Activated CD4-positive, alpha-beta T cell treated with anti-CD3 and anti-CD28 coated beads, Interleukin-2, amount 10 ng/mL, durations not matched to agents 7 days and 5 days (primary cell): ENCODE results near the gene ALKBH1. TPM values are rescaled to one million over a fixed set of nuclear protein-coding genes. Genes with fewer than 3 reads are reported as not detected.
A peak's percentile ranks its signal among the peaks of the same experiment; 100 is the strongest.

Experiments
- CTCF ChIA-PET: fragments of 350-600 bp; sonication (Branson Sonifier 250); formaldehyde crosslinking; loops from one replicate; lab custom pipeline; 2021; ENCODE audit warnings: antibody characterized with exemption; lab: Charles Lee
- POLR2A ChIA-PET: fragments of 350-600 bp; sonication (Branson Sonifier 250); formaldehyde crosslinking; loops from one replicate; lab custom pipeline; 2021; ENCODE audit warnings: antibody characterized with exemption; lab: Charles Lee
- DNase-seq: peaks from one replicate; pipeline ENCODE4 v3.0.0-alpha.2; 2020
- H3K27ac Mint-ChIP-seq: one replicate; pipeline ENCODE4 v1.8.0; 2021; ENCODE audit warnings: mild to moderate bottlenecking, moderate library complexity, mixed read lengths
- H3K27me3 Mint-ChIP-seq: one replicate; pipeline ENCODE4 v1.8.0; 2021; ENCODE audit warnings: mixed read lengths
- H3K36me3 Mint-ChIP-seq: one replicate; pipeline ENCODE4 v1.8.0; 2021; ENCODE audit warnings: low read depth, mixed read lengths
- H3K4me1 Mint-ChIP-seq: one replicate; pipeline ENCODE4 v1.8.0; 2021; ENCODE audit warnings: mixed read lengths
- H3K4me3 Mint-ChIP-seq: one replicate; pipeline ENCODE4 v1.8.0; 2021; ENCODE audit warnings: mild to moderate bottlenecking, moderate library complexity, mixed read lengths
- H3K9me3 Mint-ChIP-seq: one replicate; pipeline ENCODE4 v1.8.0; 2021; ENCODE audit warnings: mixed read lengths
- total RNA-seq, 2 experiments: library from RNA; stranded (reverse); gene quantifications; one replicate each; pipeline ENCODE4 v1.2.3, GENCODE V29; 2021

Gene ALKBH1
- total RNA-seq, 2 experiments from 2014 or later: 12.5 to 13.3 TPM

GRCh38 chr14:77660754-77661153, 47.1 kb downstream of the ALKBH1 start:
- H3K9me3 Mint-ChIP-seq: no peaks in the 10 kb centered on the region
- no peaks in the 10 kb centered on the region for H3K36me3 Mint-ChIP-seq
- H3K27ac Mint-ChIP-seq: no peak overlapping the region
- H3K4me1 Mint-ChIP-seq: peaks cover 3% of the 10 kb centered on the region
- ChIA-PET CTCF (interaction anchor here (0.7 kb wide), 1 partner anchor 29 kb away, joined by 3 read pairs; no protein-coding TSS in a partner anchor), POLR2A (no interaction called here)
- H3K27me3 Mint-ChIP-seq: no peaks in the 10 kb centered on the region
- no peak overlapping the region for H3K4me3 Mint-ChIP-seq
- no peak for DNase-seq

DNA sequence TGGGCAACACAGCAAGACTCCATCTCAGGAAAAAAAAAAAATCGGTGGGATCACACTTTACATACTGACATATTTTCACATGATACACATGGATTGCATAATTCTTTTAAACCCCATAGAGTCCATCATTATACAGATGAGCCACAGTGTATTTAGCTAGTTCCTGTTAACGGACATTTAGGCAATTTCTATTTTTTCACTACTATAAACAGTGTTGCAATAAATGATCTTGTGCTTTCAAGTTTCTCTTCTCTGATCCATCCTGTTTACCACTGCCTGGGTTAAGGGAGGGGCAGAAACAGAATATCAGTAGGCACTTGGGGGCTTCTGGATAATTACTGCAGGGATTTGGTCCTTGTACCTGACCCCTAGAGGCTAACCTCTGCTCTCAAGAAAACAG, 48.0 kb downstream of the ALKBH1 start:
- ChIA-PET CTCF (interaction anchor here (0.9 kb wide), 1 partner anchor 53 kb away, joined by 3 read pairs; no protein-coding TSS in a partner anchor), POLR2A (no interaction called here)
- Mint-ChIP-seq H3K27me3 (no peaks in the 10 kb centered on the region), H3K4me1 (peaks cover 3% of the 10 kb centered on the region), H3K4me3 (no peak overlapping the region), H3K9me3 (no peaks in the 10 kb centered on the region), H3K36me3 (no peaks in the 10 kb centered on the region), H3K27ac (no peak overlapping the region)
- DNase-seq: no peak

- ChIA-PET POLR2A (no interaction called here), CTCF (interaction anchor here (0.7 kb wide), 1 partner anchor 33 kb away, joined by 3 read pairs; no protein-coding TSS in a partner anchor)
- no peak overlapping the region for H3K4me3 Mint-ChIP-seq
- H3K27ac Mint-ChIP-seq: no peak overlapping the region
- peaks cover 18% of the 10 kb centered on the region for H3K4me1 Mint-ChIP-seq
- H3K27me3 Mint-ChIP-seq: no peaks in the 10 kb centered on the region
- no peaks in the 10 kb centered on the region for H3K36me3 Mint-ChIP-seq
- H3K9me3 Mint-ChIP-seq: no peaks in the 10 kb centered on the region
- no peak for DNase-seq
These were observed 50.5 kb downstream of the ALKBH1 start for GRCh38 chr14:77657280-77657679.

- DNase-seq: no peak
- H3K36me3 Mint-ChIP-seq: no peaks in the 10 kb centered on the region
- CTCF ChIA-PET: interaction anchor here (0.7 kb wide), 1 partner anchor 52 kb away, joined by 3 read pairs; no protein-coding TSS in a partner anchor
- POLR2A ChIA-PET: no interaction called here
- H3K4me3 Mint-ChIP-seq: no peak overlapping the region
- no peaks in the 10 kb centered on the region for H3K27me3 Mint-ChIP-seq
- H3K4me1 Mint-ChIP-seq: peaks cover 25% of the 10 kb centered on the region
- H3K27ac Mint-ChIP-seq: no peak overlapping the region
- H3K9me3 Mint-ChIP-seq: no peaks in the 10 kb centered on the region
These were observed 53.8 kb downstream of the ALKBH1 start for GRCh38 chr14:77654001-77654441.

DNA sequence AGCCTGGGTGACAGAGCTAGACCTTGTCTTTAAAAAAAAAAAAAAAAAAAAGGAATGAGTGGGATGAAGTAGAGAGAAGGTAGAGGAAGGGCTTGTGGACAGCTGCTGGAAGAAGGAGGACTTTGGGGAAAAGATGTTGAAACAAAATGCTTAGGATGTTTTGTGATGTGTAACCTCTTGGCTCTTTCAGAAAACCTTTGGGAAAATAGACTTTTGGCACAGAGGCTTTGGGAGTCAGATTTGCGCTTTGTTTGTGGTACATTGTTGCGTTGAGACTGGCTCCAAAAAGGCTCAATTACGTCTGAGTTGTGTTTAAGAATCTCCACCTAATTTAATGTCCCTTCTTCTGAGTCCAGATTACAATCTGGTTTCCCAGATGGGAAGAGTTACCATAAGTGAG, 58.5 kb downstream of the ALKBH1 start:
- H3K36me3 Mint-ChIP-seq: no peaks in the 10 kb centered on the region
- CTCF ChIA-PET: interaction anchor here (0.6 kb wide), 1 partner anchor 508 kb away, joined by 4 read pairs; no protein-coding TSS in a partner anchor
- no peak overlapping the region for H3K4me3 Mint-ChIP-seq
- no peak for DNase-seq
- POLR2A ChIA-PET: no interaction called here
- H3K4me1 Mint-ChIP-seq: peaks cover 20% of the 10 kb centered on the region
- H3K27me3 Mint-ChIP-seq: no peaks in the 10 kb centered on the region
- peaks cover under 1% of the 10 kb centered on the region for H3K9me3 Mint-ChIP-seq
- no peak overlapping the region for H3K27ac Mint-ChIP-seq

GRCh38 chr14:77648520-77649200, 59.2 kb downstream of the ALKBH1 start:
- no peaks in the 10 kb centered on the region for H3K36me3 Mint-ChIP-seq
- ChIA-PET POLR2A (no interaction called here), CTCF (interaction anchor here (0.6 kb wide), 1 partner anchor 509 kb away, joined by 4 read pairs; no protein-coding TSS in a partner anchor)
- H3K4me3 Mint-ChIP-seq: no peak overlapping the region
- DNase-seq: no peak
- peaks cover 17% of the 10 kb centered on the region for H3K4me1 Mint-ChIP-seq
- H3K9me3 Mint-ChIP-seq: peaks cover 3% of the 10 kb centered on the region
- H3K27me3 Mint-ChIP-seq: no peaks in the 10 kb centered on the region
- no peak overlapping the region for H3K27ac Mint-ChIP-seq

DNA sequence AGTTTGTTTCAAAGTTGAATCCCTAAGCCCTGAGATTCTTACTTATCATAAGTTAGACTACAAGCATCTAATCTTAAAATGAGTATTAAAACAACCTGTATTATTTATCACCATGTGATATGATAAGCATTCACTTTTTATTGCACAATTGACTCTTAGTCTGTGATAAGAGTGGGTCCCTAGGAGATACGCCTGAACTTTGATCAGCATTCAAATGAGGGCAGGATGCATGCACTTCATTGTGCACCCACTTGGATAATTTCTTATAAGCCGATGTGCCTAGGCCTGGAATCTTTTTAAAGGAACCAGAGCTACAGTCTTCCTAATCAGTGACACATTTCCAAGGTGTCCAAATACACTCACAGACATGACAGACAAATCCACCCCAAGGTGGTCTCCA, 60.0 kb downstream of the ALKBH1 start:
- CTCF ChIA-PET: interaction anchor here (0.8 kb wide), 1 partner anchor 84 kb away, joined by 3 read pairs; no protein-coding TSS in a partner anchor
- H3K9me3 Mint-ChIP-seq: peaks cover 3% of the 10 kb centered on the region

DNA sequence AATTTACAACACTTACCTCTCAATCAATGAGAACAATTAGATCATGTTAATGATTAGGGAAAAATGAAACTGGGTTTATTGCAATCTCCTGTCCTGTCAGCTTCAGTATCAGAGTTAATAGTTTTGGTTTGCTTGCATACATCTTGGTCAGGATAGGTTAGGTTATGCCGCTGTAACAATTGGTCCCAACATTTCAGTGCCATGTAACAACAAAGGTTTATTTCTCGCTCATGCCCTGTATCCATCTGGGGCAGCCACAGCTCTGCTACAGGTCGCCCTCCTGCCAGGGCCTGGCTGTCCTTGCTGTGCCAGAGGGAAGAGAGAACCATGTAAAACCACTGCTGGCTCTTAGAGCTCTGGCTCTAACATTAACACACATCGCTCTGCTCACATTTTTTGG, 60.9 kb downstream of the ALKBH1 start:
- peaks cover 12% of the 10 kb centered on the region for H3K4me1 Mint-ChIP-seq
- ChIA-PET CTCF (no interaction called here), POLR2A (no interaction called here)
- H3K27ac Mint-ChIP-seq: no peak overlapping the region
- no peak for DNase-seq
- no peaks in the 10 kb centered on the region for H3K27me3 Mint-ChIP-seq
- no peaks in the 10 kb centered on the region for H3K36me3 Mint-ChIP-seq
- no peak overlapping the region for H3K4me3 Mint-ChIP-seq
- peaks cover 3% of the 10 kb centered on the region for H3K9me3 Mint-ChIP-seq

More for the DNA sequence above, 60.0 kb downstream of the ALKBH1 start:
- no peaks in the 10 kb centered on the region for H3K27me3 Mint-ChIP-seq
- H3K4me1 Mint-ChIP-seq: peaks cover 12% of the 10 kb centered on the region
- POLR2A ChIA-PET: interaction anchor here (0.6 kb wide), 1 partner anchor 326 kb away, joined by 3 read pairs; no protein-coding TSS in a partner anchor
- H3K4me3 Mint-ChIP-seq: no peak overlapping the region
- no peak for DNase-seq
- no peaks in the 10 kb centered on the region for H3K36me3 Mint-ChIP-seq
- no peak overlapping the region for H3K27ac Mint-ChIP-seq

- no peak overlapping the region for H3K4me3 Mint-ChIP-seq
- H3K4me1 Mint-ChIP-seq: peaks cover 20% of the 10 kb centered on the region
- ChIA-PET CTCF (interaction anchor here (2.0 kb wide), 1 partner anchor 13 kb away, joined by 8 read pairs; no protein-coding TSS in a partner anchor), POLR2A (no interaction called here)
- DNase-seq: no peak
- H3K27me3 Mint-ChIP-seq: no peaks in the 10 kb centered on the region
- H3K9me3 Mint-ChIP-seq: peaks cover 3% of the 10 kb centered on the region
- H3K27ac Mint-ChIP-seq: no peak overlapping the region
- peaks cover 5% of the 10 kb centered on the region for H3K36me3 Mint-ChIP-seq
These were observed 62.1 kb downstream of the ALKBH1 start for GRCh38 chr14:77645520-77646230.

- peaks cover 21% of the 10 kb centered on the region for H3K4me1 Mint-ChIP-seq
- DNase-seq: no peak
- no peaks in the 10 kb centered on the region for H3K27me3 Mint-ChIP-seq
- ChIA-PET POLR2A (no interaction called here), CTCF (no interaction called here)
- H3K36me3 Mint-ChIP-seq: peaks cover 5% of the 10 kb centered on the region
- peaks cover 6% of the 10 kb centered on the region for H3K9me3 Mint-ChIP-seq
- peak overlapping the region; percentile 69 for H3K4me3 Mint-ChIP-seq
- H3K27ac Mint-ChIP-seq: peak overlapping the region; percentile 98
These were observed 65.4 kb downstream of the ALKBH1 start for GRCh38 chr14:77642407-77642806.

- Mint-ChIP-seq H3K9me3 (peaks cover 6% of the 10 kb centered on the region), H3K4me3 (peak overlapping the region; percentile 69), H3K36me3 (peaks cover 5% of the 10 kb centered on the region), H3K27ac (peak overlapping the region; percentile 98), H3K27me3 (no peaks in the 10 kb centered on the region), H3K4me1 (peaks cover 21% of the 10 kb centered on the region)
- ChIA-PET POLR2A (no interaction called here), CTCF (interaction anchor here (0.6 kb wide), 1 partner anchor 363 kb away, joined by 3 read pairs; no protein-coding TSS in a partner anchor)
- peak; percentile 67 for DNase-seq
These were observed 66.1 kb downstream of the ALKBH1 start for GRCh38 chr14:77641534-77642341.
